MV-4-11 (cell line): ENCODE data around the gene PAIP2.
"Not testable (repeated sequence)": the region's sequence is repeated elsewhere in the genome, so short reads cannot be mapped to it uniquely, and the experiment has no call there.

Experiments used
- DNase-seq: peaks from one replicate; lab custom pipeline; 2025; lab: John Stamatoyannopoulos, UW

Gene PAIP2, protein sequence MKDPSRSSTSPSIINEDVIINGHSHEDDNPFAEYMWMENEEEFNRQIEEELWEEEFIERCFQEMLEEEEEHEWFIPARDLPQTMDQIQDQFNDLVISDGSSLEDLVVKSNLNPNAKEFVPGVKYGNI

DNA sequence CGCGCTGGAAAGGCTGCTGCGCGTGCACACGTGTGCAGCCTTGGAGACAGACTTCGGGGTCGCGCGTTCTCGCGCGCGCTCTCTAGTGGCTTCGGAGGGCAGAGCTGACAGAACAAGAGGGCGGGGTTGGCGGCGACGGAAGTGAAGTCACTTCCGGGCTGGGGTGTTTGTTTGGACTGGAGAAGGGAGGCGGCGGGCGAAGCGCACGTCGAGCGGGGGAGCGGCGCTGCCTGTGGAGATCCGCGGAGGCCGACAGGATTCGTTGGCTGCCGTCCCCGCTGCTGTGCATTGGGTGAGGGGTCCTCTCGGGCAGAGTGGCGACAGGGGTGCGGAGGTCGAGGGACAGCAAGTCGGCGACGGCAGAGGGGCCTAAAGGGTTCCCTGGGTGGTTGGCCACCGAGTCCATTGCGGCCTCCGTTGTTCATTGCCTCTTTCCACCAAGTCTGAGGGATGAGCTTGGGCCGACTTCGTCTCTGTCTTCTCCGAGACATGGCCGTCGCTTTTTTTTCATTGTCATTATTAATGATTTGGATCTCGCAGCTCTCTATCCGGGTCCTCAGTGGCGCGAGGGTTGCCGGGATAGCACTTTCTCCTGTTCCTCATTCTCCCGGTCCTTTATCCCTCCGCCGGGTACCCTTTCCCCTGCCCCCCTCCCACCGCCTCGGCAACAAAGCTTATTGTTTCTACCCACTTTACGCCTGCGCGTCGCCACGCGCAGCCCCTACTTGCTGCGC lies at the start of gene PAIP2:
TSS of gene PAIP2 (plus strand) at position 166 of the 734 bp plus-strand sequence. CDS start 21,931 bp downstream, outside the sequence.
- DNase-seq, result peak; percentile 95

- no peak for DNase-seq
These were observed 48.5 kb upstream of the PAIP2 start for GRCh38 chr5:139293202-139293506.

DNA sequence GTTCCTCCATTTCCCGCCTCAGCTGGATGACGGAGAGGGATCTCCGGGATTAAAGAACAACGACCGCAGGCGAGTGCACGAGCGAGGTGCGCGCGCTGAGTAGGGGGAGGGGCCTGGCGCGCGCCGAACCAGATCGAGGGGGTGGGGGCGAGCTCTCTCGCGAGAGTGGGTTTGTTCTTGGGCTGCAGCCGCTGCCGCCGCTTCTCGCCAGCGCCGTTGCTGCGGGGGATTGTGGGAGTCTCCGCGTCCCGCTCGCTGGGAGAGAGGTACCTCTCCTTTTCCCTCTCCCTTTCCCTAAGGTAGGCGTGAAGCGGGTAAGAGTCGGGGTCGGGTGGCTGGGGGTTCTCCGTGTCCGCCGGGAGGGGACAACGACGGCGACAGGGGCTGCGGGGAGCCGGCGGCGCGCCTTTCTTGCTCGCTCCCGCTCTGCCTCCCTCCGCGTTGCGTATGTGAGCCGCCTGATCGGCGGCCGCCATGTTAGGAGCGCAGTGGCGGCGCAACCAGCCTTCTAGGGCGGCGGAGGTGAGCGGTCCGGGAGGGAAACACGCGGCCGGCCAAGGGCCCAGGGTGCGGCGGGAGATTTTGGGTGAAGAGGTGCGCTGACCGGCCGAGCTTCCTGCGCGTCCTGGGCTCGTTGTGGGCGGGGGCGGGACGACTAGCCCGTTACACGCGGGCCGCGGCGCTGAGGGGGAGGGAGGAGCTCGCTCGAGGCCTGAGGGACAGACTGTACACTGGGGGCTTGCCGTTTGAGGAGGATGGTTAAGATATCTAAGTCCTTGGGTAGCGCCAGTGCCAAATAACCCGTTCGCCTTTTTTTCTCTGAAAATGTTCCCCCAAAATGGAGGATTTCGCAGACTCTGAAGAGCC lies 47.9 kb upstream of the PAIP2 start, which contains the start of gene MATR3:
TSS of gene MATR3 (plus strand) at position 234 of the 867 bp plus-strand sequence. CDS start 13,676 bp downstream, outside the sequence.
- DNase-seq, result peak; percentile 93

DNA sequence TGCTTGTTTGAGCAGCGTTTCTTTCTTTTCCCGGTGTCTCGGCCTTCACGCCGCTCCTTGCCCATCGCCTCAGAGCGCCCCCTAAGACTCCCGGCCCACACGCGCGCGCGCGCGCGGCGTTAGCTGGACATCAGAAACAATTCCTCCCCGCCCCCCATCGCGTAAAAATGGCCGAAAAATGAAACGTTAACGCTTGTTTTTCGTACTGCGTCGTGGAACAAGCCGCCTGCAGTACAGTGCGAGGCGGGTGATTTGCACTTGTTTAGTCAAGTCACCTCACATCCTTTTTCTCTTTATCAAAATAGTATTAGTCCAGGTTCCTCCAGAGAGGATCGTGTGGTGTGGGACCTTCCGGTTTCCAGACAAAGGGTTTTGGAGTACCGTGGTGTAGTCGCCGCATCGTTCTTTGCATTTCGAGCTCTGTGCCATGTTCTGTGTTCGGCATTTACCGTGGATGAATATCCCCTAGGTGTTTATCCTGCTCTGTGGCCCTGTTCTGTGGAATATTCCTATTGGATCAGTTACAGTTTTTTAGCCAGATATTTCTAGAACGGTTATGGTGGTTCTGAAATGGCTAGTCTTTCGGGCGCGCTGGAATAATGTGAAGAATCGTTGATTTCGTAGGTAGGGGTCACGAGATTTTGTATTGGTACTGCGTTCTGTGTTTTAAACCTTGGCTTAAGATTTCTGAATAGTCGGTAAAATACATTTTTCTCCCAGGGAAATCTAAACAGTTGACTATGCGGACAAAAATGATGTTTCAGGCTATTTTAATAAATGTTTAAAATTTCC lies 47.1 kb upstream of the PAIP2 start:
- peak; percentile 60 for DNase-seq

- no peak for DNase-seq
These were observed 46.2 kb upstream of the PAIP2 start for GRCh38 chr5:139295346-139296057.

DNA sequence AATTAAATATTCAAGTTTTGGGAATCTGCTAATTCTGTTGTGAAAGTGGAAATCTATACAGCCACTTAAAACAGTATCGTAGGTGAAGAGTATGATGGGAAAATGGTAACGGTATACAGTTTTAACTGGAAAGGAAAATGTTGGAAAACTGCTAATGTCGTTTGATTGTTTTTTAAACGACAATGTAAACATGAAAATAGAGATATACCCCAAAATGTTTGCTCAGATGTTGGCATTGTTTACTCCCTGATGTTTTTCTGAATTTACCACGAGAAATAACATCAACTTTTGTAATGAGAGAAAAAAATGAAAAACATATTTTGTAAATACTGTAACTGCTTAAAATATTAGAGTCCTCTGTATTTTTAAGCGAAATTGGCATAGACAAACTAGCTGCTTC lies 45.5 kb upstream of the PAIP2 start:
- no peak for DNase-seq

DNA sequence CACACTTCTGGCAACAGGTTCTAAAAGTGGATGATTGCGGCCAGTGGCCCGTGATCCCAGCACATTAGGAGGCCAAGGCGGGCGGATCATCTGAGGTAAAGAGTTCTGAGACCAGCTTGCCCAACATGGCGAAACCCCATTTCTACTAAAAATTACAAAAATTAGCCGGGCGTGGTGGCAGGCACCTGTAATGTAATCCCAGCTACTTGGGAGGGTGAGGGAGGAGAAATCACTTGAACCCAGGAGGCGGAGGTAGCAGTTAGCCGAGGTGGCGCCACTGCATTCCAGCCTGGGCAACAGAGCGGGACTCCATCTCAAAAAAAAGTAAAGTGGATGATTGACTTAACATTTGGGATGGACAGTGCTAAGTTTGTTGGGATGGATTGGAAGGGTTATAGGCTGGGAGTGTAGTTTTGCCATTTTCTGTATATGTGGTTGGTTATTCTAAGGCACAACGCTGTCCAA lies 44.8 kb upstream of the PAIP2 start:
- no peak for DNase-seq

DNA sequence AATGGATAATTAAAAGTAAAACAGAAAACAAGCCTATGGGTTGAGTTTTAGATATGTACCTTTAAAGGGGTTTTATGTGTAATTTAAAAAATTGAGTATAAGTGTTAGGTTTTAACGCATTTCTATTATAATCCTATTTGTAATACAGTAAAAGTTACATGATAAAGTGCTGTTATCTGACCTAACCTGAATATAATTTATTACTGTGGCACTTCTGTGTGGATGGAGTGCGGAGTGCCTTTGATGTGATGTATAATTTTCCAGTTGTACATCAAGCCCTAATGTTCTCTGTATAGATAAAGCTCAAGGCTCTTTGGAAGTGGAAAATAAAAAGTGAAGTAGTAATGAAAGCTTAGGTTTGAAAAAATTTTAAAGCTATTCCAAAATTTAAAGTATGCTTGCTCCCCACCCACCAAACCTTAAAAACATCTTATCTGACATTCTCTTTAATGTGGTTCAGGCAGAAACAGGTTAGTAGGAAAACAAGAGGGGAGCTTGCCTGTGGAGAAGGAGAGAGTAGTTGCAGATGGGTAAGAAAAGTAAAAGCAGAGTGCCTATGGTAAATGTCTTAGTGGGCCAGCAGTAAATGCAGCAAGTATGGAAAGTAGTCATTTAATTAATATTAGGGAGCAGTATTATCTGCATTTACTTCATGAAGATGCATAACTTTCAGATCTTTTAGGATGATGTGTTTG lies 44.1 kb upstream of the PAIP2 start:
- DNase-seq, result no peak

DNA sequence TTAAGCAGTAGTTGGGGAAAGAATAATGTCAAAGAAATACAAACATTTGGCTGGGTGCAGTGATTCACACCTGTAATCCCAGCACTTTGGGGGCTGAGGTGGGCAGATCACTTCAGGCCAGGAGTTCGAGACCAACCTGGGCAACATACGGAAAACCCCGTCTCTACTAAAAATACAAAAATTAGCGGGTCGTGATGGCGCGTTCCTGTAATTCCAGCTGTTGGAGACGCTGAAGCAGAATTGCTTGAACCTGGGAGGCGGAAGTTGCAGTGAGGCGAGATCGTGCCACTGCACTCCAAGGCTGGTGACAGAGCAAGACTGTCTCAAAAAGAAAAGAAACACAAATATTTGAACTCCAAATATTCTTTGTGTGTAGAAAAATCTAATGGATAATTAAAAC lies 43.4 kb upstream of the PAIP2 start:
- DNase-seq, result no peak

GRCh38 chr5:139299486-139299885 lies 42.2 kb upstream of the PAIP2 start:
- no peak for DNase-seq

DNA sequence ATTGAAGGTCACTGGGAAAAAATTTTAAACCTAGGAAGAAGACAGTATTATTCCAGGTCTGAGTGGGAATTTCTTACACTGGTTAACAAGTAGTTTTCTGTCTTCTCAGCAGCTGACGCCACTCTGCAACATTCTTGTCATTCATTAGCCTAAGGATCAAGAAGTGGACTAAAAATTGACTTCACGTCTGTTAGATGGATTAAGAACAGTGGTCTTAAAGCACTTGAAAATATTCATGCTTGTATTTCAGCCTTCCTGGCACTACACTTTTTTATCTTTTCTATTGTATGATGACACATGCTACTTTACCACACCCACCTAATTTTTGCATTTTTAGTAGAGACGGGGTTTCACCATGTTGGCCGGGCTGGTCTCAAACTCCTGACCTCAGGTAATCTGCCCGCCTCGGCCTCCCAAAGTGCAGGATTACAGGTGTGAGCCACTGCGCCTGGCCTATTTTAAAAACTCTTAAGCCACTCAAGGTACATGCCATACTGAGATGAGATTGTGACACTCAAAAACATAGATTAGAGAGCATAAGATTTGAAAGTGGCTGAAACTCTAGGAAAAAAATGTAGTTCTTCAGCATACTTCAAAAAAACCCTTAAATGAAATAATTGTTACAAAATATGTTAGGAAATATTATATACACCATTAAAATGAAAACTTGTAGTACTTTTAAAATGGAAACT lies 39.7 kb upstream of the PAIP2 start:
- no peak for DNase-seq

GRCh38 chr5:139304391-139305324 lies 37.0 kb upstream of the PAIP2 start:
- no peak for DNase-seq

GRCh38 chr5:139306197-139306596 lies 35.5 kb upstream of the PAIP2 start:
- no peak for DNase-seq

DNA sequence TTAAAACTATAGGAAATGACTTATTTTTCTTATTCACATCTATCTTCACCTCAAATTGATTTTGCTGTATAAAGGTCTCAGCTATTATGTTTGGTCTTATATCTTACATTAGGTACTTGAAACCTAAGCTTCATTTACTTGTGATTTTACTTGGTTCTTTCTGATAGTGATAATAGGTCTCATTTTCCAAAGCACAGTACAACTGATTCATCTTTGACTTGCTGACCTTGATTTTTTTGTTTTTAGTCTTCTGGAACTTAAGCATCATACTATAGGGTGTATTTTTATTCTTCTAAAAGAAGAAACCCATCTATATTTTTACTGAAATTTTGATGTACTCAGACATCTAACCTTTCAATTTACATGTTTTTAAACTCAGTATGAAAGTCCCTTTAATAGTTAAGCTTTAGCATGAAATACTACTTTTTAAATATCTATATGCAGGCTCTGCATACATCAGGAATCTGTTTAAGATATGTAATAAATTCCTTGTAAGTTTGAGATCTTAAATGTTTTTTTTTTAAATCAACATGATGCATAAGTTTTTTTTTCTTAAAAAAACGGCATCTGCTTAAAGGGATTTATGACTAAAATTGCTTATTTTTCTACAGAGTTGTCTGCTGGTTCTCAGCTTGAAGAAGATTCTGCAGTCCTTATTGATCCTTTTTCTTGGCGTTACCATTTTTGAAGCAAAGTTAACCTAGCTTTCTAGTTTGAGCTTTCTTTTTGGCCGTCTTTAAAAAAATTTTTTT lies 34.9 kb upstream of the PAIP2 start:
- DNase-seq, result no peak

DNA sequence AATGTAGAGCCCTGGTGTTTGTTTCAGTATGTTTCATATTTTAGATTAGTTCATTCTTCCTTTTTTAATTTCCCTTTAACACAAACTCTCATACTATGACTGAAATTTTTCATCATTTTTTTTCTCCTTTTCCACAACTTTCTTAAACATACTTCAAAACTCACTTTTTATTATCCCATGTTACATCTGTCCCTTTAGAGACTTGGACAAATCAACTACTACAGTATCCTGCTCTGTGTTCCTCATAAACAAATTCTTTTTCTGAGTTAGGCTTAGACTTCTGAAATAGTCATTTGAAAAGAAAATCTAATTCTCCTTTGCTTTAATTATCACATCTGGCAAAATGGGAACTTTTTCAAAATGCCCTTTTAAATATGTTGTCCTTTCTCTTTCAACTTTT lies 32.9 kb upstream of the PAIP2 start:
- DNase-seq, result no peak

DNA sequence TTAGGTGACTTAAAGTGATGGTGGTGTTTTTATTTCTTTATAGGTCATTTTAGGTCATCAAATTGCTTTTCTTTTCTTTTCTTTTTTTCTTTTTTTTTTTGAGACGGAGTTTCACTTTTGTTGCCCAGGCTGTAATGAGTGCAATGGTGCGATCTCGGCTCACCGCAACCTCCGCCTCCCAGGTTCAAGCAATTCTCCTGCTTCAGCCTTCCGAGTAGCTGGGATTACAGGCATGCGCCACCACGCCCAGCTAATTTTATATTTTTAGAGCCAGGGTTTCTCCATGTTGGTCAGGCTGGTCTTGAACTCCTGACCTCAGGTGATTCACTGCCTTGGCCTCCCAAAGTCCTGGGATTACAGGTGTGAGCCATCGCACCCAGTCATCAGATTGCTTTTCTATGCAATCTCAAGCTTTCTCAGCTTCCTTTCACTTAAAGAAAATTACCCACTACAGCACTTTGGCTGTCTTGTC lies 30.9 kb upstream of the PAIP2 start:
- DNase-seq, result not testable (repeated sequence)

DNA sequence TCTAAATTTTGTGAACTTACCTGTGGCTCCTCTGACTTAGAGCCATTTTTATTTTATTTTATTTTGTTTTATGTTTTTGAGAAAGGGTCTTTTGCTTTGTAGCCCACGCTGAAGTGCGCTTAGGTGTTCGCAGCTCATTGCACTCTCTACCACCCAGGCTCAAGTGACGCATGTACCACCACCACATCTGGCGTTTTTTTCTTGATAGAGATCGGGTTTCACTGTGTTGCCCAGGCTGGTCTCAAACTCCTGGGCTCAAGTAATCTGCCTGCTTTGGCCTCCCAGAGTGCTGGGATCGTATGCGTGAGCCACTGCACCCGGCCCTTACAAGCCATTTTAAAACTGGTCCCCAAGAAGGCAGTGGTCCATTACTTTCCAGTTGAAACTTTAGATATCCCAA lies 29.6 kb upstream of the PAIP2 start:
- no peak for DNase-seq

GRCh38 chr5:139314276-139314675 lies 27.4 kb upstream of the PAIP2 start:
- no peak for DNase-seq
